MG63 (cell line): ENCODE results near the gene GSDME. TPM values are rescaled to one million over a fixed set of nuclear protein-coding genes. Genes with fewer than 3 reads are reported as not detected.

Experiments used
- DNase-seq: peaks from one replicate; pipeline ENCODE4 v3.0.0-alpha.2; 2020
- H3K27me3 ChIP-seq: fragments of 250-450 bp; sonication (Bioruptor Pico); 2 replicates; pipeline ENCODE4 v1.5.1; 2020; ENCODE audit warnings: mild to moderate bottlenecking, moderate library complexity
- H3K36me3 ChIP-seq: fragments of 250-450 bp; sonication (Bioruptor Pico); 2 replicates; pipeline ENCODE4 v1.5.1; 2020; ENCODE audit warnings: mild to moderate bottlenecking, moderate library complexity
- H3K4me3 ChIP-seq: fragments of 250-450 bp; sonication (Bioruptor Pico); 2 replicates; pipeline ENCODE4 v1.5.1; 2020; ENCODE audit warnings: mild to moderate bottlenecking, moderate library complexity
- H3K9me3 ChIP-seq: fragments of 250-450 bp; sonication (Bioruptor Pico); 2 replicates; pipeline ENCODE4 v1.5.1; 2020; ENCODE audit warnings: mild to moderate bottlenecking, moderate library complexity
- total RNA-seq: library from RNA; depleted of rRNA; stranded (reverse); fragments of >200 nt; shearing (Covaris generic); gene quantifications from 2 replicates; pipeline ENCODE4 v1.2.3, GENCODE V29; 2014; ENCODE audit warnings: low replicate concordance

Gene GSDME
- total RNA-seq, 1 experiment from 2014 or later, result 4.1 TPM

DNA sequence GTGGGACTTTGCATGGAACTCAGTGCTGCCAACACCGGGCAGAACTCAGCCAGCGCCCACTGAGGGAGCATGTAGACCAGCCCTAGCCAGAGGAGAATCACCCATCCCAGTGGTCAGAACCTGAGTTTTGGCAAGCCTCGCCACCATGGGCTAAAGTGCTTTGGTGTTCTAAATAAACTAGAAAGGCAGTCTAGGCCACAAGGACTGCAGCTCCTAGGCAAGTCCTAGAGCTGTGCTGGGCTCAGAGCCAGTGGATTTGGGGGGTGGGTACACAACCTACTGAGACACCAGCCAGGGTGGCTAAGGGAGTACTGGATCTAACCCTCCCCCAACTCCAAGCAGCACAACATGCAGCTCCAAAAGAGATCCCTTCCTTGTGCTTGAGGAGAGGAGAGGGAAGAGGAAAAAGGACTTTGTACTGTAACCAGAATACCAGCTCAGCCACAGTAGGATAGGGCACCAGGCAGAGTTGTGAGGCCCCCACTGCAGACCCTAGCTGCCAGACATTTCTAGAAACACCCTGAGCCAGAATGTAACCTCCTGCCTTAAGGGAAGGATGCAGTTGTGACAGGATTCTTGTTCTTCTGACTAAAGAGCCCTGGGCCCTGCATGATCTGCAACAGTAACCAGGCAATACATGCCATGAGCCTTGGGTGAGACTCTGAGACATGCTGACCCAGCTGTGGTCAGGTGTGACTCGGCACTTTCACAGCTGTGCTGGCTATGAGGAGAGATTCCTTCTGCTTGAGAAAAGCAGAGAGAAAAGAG is 24.4 kb downstream of the GSDME start:
- peak; percentile 35 for DNase-seq
- no peaks in the 10 kb centered on the region for H3K27me3 ChIP-seq
- H3K9me3 ChIP-seq, result peaks cover 4% of the 10 kb centered on the region; the same call in 1 of the 2 replicates
- no peak overlapping the region for H3K4me3 ChIP-seq
- no peaks in the 10 kb centered on the region for H3K36me3 ChIP-seq

GRCh38 chr7:24731313-24731712 is 26.0 kb downstream of the GSDME start:
- H3K9me3 ChIP-seq, result no peaks in the 10 kb centered on the region
- H3K27me3 ChIP-seq, result no peaks in the 10 kb centered on the region
- no peak overlapping the region for H3K4me3 ChIP-seq
- DNase-seq, result no peak
- no peaks in the 10 kb centered on the region for H3K36me3 ChIP-seq

GRCh38 chr7:24730018-24730369 is 27.3 kb downstream of the GSDME start:
- Histone ChIP-seq H3K9me3 (no peaks in the 10 kb centered on the region), H3K4me3 (no peak overlapping the region), H3K27me3 (no peaks in the 10 kb centered on the region), H3K36me3 (no peaks in the 10 kb centered on the region)
- DNase-seq, result no peak

GRCh38 chr7:24729365-24730017 is 27.8 kb downstream of the GSDME start:
- no peaks in the 10 kb centered on the region for H3K27me3 ChIP-seq
- H3K4me3 ChIP-seq, result no peak overlapping the region
- H3K36me3 ChIP-seq, result no peaks in the 10 kb centered on the region
- no peak for DNase-seq
- H3K9me3 ChIP-seq, result no peaks in the 10 kb centered on the region

DNA sequence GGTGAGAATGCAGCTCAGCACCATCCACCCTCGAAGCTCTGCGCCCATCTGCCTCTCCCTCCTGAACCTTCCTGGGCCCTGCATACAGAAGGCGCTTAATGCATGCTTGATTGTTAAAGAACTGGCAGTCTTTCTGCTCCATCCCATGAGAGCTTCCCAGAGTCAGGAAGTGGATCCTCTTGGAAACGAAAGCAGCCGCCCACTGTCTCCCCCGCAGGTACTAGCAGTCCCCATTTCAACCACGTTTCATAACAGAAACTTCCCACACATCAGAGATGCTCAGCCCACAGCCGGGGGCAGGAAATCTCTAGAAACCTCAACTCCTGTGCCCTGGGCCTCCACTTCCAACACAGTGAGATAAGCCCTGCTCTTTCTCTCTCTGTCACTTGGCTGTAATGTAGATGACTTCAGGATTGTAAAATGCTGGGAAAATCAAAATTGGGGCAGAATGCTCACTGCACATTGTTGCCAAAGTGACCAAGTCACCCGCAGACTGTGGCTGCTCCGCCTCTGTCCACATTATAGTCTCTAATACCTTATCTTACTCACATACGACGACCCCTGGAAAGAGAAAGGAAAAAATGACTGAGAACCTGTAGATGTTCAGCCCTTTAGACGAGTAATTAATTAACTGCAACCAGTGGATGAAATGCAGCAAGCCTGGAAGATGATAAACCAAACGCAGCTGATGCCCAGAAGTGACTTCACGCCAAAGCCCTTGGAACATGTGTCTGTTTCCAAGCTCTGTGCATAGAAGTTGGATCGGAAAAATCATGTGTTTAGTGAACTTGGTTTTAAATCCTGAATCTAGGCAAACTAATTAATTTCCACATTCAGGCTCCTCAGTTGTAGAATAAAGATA is 28.5 kb downstream of the GSDME start:
- no peaks in the 10 kb centered on the region for H3K36me3 ChIP-seq
- no peaks in the 10 kb centered on the region for H3K9me3 ChIP-seq
- DNase-seq, result no peak
- no peaks in the 10 kb centered on the region for H3K27me3 ChIP-seq
- no peak overlapping the region for H3K4me3 ChIP-seq

GRCh38 chr7:24728121-24728500 is 29.2 kb downstream of the GSDME start:
- DNase-seq, result no peak
- Histone ChIP-seq H3K4me3 (no peak overlapping the region), H3K9me3 (no peaks in the 10 kb centered on the region), H3K27me3 (no peaks in the 10 kb centered on the region), H3K36me3 (no peaks in the 10 kb centered on the region)

DNA sequence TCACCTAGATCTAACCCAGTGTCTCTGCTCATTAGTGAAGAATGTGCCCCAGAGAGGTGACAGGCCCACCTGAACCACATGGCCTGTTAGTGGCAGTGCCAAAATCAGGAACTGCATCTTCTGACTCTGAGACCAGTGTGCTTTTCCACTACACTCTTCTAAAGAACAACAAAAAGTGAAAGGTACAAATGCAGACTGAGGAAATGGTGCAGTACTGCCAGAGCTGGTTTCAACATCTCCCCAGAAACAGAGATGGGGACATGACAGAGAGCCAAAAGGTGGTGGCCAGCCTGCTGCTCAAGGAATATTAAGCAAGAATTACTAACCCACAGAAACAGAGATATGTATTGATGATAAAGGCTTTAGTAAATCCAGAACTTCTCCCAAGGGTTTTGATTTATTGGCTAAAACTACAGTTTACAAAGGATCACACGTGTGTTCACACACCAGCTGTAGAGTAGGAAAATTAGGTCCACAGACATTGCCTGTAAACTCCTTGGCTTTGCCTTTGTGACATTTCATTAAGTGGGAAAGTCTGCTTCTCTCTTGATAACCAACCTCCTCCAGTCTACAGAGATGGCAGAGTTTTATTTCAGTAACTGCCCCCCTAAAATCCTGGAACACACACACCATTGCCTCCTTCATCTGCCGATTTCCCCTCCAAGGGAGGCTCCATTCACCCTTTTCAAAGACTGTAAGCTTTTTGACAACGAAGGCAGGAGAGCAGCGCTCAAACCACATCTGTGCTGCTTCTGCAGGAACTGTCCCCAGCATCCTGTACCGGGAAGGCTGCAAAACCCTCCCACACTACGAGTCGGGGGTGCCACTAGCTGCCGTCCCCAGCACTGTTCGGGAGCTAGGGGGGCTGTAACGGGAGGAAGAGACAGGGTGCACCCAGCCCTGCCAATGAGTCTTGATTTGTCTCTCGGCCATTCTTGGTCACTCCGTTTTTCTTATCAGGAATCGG is 29.8 kb downstream of the GSDME start:
- DNase-seq, result no peak
- Histone ChIP-seq H3K9me3 (no peaks in the 10 kb centered on the region), H3K27me3 (no peaks in the 10 kb centered on the region), H3K4me3 (no peak overlapping the region), H3K36me3 (no peaks in the 10 kb centered on the region)

GRCh38 chr7:24725554-24726241 is 31.6 kb downstream of the GSDME start:
- Histone ChIP-seq H3K4me3 (no peak overlapping the region), H3K27me3 (no peaks in the 10 kb centered on the region), H3K36me3 (no peaks in the 10 kb centered on the region), H3K9me3 (no peaks in the 10 kb centered on the region)
- no peak for DNase-seq

GRCh38 chr7:24724451-24725190 is 32.6 kb downstream of the GSDME start:
- no peak overlapping the region for H3K4me3 ChIP-seq
- H3K27me3 ChIP-seq, result no peaks in the 10 kb centered on the region
- no peak for DNase-seq
- H3K36me3 ChIP-seq, result no peaks in the 10 kb centered on the region
- no peaks in the 10 kb centered on the region for H3K9me3 ChIP-seq

DNA sequence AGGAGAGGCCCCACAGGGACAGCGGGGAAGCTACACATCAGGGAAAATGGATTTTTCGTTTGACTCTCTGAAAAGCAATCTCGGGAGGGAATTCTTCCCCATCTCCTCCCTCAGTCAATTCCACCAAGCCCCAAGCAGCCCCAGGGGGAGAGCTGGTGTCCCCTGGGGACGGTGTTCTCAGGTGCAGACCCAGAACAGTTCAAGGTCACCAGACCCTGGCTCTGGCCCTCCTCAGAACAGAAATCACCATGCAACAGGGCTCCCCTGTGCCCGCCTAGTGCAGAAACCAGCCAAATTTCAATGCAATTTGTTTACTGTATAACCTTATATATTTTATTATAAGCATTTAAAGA is 34.1 kb downstream of the GSDME start:
- H3K9me3 ChIP-seq, result no peaks in the 10 kb centered on the region
- no peaks in the 10 kb centered on the region for H3K36me3 ChIP-seq
- no peak overlapping the region for H3K4me3 ChIP-seq
- no peak for DNase-seq
- no peaks in the 10 kb centered on the region for H3K27me3 ChIP-seq

GRCh38 chr7:24722386-24723177 is 34.7 kb downstream of the GSDME start:
- Histone ChIP-seq H3K4me3 (no peak overlapping the region), H3K36me3 (no peaks in the 10 kb centered on the region), H3K27me3 (no peaks in the 10 kb centered on the region), H3K9me3 (no peaks in the 10 kb centered on the region)
- DNase-seq, result no peak

- Histone ChIP-seq H3K36me3 (no peaks in the 10 kb centered on the region), H3K27me3 (no peaks in the 10 kb centered on the region), H3K9me3 (no peaks in the 10 kb centered on the region), H3K4me3 (no peak overlapping the region)
- DNase-seq, result no peak
Measured at GRCh38 chr7:24721481-24722001, 35.7 kb downstream of the GSDME start.

GRCh38 chr7:24720283-24720682 is 37.0 kb downstream of the GSDME start:
- no peaks in the 10 kb centered on the region for H3K27me3 ChIP-seq
- no peaks in the 10 kb centered on the region; the same call in 1 of the 2 replicates for H3K36me3 ChIP-seq
- no peak for DNase-seq
- no peaks in the 10 kb centered on the region for H3K9me3 ChIP-seq
- H3K4me3 ChIP-seq, result no peak overlapping the region

GRCh38 chr7:24718977-24719491 is 38.2 kb downstream of the GSDME start:
- Histone ChIP-seq H3K27me3 (no peaks in the 10 kb centered on the region), H3K9me3 (no peaks in the 10 kb centered on the region), H3K4me3 (no peak overlapping the region), H3K36me3 (no peaks in the 10 kb centered on the region; the same call in 1 of the 2 replicates)
- DNase-seq, result no peak
